Measurements from ENCODE around the gene FOXJ3. TPM values are rescaled to one million over a fixed set of nuclear protein-coding genes. Genes with fewer than 3 reads are reported as not detected.

FOXJ3 gene
- total and polyA plus RNA-seq, 2 of the 13 experiments (the other 11 are each of a cell fraction or from before 2014, with no cell fraction given): 16.6 to 48.5 TPM

DNA sequence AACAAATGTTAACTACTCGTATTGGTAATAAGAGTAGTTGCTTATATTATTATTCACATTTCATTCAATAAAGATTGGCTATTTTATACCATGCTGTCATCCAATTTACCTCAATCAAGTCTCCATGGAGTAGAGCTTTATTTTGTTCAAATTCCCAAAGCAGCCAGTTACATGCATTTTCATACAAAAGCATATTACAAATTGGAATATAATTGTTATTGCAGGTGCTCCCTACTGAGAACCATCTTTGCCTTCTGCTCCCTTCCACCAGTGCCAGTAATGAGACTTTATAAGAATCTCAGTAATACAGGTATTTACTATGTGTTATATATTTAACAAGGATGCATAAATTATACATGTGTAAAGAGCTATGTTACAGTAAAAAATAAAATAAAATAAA, 54.2 kb downstream of the FOXJ3 start:
- in situ Hi-C loops (cut with HindIII; ENCODE audit: extremely low pct_ligation_motif_present, low pct_unique_long_range_greater_than_20kb): no loop called here
- Histone ChIP-seq H3K79me2 (ENCODE audit: insufficient read depth, low read length) (peaks cover 35% of the 10 kb centered on the region), H3K9ac (ENCODE audit: insufficient read depth, low read depth, low read length) (no peak overlapping the region), H3K27me3 (ENCODE audit: control insufficient read depth in 1 of 2, insufficient read depth in 2 of 2, low read length in 2 of 2) (no peaks in the 10 kb centered on the region), H3K9me3 (ENCODE audit: low read length) (no peaks in the 10 kb centered on the region), H3K4me1 (ENCODE audit: insufficient read depth, low read length) (no peaks in the 10 kb centered on the region), H3K36me3 (replicated peaks in 1 of 2; ENCODE audit: control insufficient read depth in 1 of 2, insufficient read depth in 2 of 2, low read length in 2 of 2) (peaks cover 2 to 14% of the 10 kb centered on the region in 2 experiments; a peak in 3 of 5 replicates), H4K20me1 (ENCODE audit: insufficient read depth, low read length) (peaks cover 28% of the 10 kb centered on the region), H2AFZ (ENCODE audit: low read length) (no peak overlapping the region), H3K4me3 (replicated peaks in 1 of 3; ENCODE audit: insufficient read depth in 1 of 3, low read depth in 2 of 3, low read length in 3 of 3) (no peak overlapping the region), H3K4me2 (ENCODE audit: low read depth, low read length) (no peak overlapping the region), H3K27ac (ENCODE audit: extremely low read length, insufficient read depth, low read length) (no peak overlapping the region)
- ATAC-seq: no peak
- FAIRE-seq: no peak
- CTCF ChIA-PET (ENCODE audit: low intra/inter-chr PET ratio, low total read pairs): no interaction called here
- intact Hi-C loops (cut with micrococcal nuclease; ENCODE audit: unreplicated experiment): no loop called here
- POLR2A ChIA-PET: no interaction called here
- 97% methylated on average over 1 of the region's 1 CpG for WGBS (ENCODE audit: low lambda C conversion rate)
- no peak for TF ChIP-seq ZNF674 (CRISPR knock-in tag; IDR thresholded peaks at IDR 0.05; ENCODE audit: low read depth)
- TF ChIP-seq MAZ (IDR thresholded peaks at IDR 0.05; ENCODE audit: borderline replicate concordance, low read depth, low read length): no peak
- TF ChIP-seq MAZ (CRISPR knock-in tag; IDR thresholded peaks at IDR 0.05; ENCODE audit: low read depth): no peak
- TF ChIP-seq ZFP91 (CRISPR knock-in tag; IDR thresholded peaks at IDR 0.05; ENCODE audit: borderline replicate concordance): no peak
- no peak for TF ChIP-seq ZNF343 (CRISPR knock-in tag; IDR thresholded peaks at IDR 0.05)
- TF ChIP-seq, protein P1, sequence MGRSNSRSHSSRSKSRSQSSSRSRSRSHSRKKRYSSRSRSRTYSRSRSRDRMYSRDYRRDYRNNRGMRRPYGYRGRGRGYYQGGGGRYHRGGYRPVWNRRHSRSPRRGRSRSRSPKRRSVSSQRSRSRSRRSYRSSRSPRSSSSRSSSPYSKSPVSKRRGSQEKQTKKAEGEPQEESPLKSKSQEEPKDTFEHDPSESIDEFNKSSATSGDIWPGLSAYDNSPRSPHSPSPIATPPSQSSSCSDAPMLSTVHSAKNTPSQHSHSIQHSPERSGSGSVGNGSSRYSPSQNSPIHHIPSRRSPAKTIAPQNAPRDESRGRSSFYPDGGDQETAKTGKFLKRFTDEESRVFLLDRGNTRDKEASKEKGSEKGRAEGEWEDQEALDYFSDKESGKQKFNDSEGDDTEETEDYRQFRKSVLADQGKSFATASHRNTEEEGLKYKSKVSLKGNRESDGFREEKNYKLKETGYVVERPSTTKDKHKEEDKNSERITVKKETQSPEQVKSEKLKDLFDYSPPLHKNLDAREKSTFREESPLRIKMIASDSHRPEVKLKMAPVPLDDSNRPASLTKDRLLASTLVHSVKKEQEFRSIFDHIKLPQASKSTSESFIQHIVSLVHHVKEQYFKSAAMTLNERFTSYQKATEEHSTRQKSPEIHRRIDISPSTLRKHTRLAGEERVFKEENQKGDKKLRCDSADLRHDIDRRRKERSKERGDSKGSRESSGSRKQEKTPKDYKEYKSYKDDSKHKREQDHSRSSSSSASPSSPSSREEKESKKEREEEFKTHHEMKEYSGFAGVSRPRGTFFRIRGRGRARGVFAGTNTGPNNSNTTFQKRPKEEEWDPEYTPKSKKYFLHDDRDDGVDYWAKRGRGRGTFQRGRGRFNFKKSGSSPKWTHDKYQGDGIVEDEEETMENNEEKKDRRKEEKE (IDR thresholded peaks at IDR 0.05): no peak
- TF ChIP-seq, protein P2, sequence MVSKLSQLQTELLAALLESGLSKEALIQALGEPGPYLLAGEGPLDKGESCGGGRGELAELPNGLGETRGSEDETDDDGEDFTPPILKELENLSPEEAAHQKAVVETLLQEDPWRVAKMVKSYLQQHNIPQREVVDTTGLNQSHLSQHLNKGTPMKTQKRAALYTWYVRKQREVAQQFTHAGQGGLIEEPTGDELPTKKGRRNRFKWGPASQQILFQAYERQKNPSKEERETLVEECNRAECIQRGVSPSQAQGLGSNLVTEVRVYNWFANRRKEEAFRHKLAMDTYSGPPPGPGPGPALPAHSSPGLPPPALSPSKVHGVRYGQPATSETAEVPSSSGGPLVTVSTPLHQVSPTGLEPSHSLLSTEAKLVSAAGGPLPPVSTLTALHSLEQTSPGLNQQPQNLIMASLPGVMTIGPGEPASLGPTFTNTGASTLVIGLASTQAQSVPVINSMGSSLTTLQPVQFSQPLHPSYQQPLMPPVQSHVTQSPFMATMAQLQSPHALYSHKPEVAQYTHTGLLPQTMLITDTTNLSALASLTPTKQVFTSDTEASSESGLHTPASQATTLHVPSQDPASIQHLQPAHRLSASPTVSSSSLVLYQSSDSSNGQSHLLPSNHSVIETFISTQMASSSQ (IDR thresholded peaks at IDR 0.05; ENCODE audit: low read depth): no peak
- TF ChIP-seq, protein P2 (CRISPR knock-in tag; IDR thresholded peaks at IDR 0.05; ENCODE audit: borderline replicate concordance): no peak
- no TSS peak for BruUV-seq (replicated peaks)
- DNase-seq (ENCODE audit: low spot score): no peak
